ENCODE measurements around the gene POFUT2.

POFUT2 gene, protein sequence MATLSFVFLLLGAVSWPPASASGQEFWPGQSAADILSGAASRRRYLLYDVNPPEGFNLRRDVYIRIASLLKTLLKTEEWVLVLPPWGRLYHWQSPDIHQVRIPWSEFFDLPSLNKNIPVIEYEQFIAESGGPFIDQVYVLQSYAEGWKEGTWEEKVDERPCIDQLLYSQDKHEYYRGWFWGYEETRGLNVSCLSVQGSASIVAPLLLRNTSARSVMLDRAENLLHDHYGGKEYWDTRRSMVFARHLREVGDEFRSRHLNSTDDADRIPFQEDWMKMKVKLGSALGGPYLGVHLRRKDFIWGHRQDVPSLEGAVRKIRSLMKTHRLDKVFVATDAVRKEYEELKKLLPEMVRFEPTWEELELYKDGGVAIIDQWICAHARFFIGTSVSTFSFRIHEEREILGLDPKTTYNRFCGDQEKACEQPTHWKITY

DNA sequence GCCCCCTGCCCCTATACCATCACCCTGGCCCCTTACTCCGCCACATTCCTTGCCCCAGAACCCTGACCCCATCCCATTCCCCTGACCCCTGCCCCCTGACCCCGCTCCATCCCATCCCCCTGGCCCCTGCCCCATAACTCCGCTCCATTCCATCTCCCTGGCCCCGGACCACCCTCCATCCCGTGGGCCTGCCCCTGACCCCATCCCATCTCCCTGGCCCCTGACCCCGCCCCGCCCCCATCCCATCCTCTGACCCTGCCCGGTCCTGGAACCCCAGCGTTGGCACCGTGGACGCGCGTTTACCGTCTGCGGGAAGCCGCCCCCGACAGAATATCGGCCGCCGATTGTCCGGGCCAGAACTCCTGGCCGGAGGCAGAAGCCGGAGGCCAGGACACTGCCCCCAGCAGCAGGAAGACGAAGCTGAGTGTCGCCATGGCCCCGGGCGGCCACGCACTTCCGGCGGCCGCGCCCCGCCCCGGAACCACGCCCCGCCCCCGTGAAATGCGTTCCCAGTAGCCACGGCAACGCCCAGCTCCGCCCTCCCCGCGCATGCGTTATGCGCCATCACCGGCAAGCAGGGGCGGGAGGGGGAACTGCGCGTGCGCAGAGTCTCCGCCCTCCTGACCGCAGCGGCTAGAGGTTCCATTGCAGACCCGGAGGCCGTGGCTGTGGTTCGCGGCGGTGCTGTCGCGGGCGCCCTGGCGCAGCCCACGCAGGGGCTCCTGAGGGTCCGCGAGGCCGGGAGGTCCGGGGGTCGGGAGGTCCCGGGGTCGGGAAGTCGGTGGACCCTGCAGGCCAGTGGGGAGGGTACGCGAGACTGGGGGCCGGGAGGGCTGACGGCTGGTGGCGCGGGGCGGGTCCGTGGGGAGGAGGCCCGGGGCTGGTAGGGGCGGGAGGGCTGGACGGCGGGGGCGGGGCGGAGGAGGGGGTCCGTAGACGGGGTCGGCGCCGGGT, at the start of gene POFUT2:
POFUT2 (minus strand) TSS at position 458 of the 954 bp plus-strand sequence; CDS start at position 434, 24 bp downstream.
- Histone ChIP-seq H3K36me3 (ENCODE audit: control insufficient read depth, low read depth, low read length) (peaks cover 24% of the 10 kb centered on the region), H3K4me3 (ENCODE audit: low read length) (peak within 1 kb of the TSS; percentile 72), H3K9ac (ENCODE audit: low read length) (peak within 1 kb of the TSS; percentile 8), H3K4me1 (ENCODE audit: control insufficient read depth, low read depth, low read length) (peaks cover 2% of the 10 kb centered on the region), H3K9me3 (ENCODE audit: control insufficient read depth, low read depth, low read length) (no peaks in the 10 kb centered on the region), H3K27me3 (ENCODE audit: control insufficient read depth, insufficient read depth, low read length) (no peaks in the 10 kb centered on the region), H3K27ac (ENCODE audit: low read length) (no peak within 1 kb of the TSS)

DNA sequence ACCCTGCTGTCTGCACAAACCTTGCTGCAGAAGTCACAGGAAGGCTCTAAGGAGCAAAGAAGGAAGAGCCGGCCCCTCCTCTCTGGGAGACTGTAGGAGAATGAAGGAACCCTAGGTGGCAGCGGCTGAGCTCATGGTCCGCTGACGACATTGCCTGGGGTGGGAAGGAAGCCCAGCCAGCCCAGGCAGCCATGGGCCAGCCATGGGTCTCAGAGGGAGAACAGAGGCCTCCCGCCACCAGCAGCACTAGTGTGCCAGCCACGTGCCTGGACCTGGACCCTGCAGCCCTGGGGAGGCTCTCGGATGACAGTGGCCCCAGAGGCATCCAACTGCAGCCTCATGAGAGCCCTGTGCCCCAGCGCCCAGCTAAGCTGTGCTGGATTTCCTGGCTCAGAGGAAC, 49.2 kb upstream of the POFUT2 start:
- H3K27me3 ChIP-seq (ENCODE audit: control insufficient read depth, insufficient read depth, low read length), result no peaks in the 10 kb centered on the region
- H3K4me1 ChIP-seq (ENCODE audit: control insufficient read depth, low read depth, low read length), result peaks cover 6% of the 10 kb centered on the region
- no peaks in the 10 kb centered on the region for H3K36me3 ChIP-seq (ENCODE audit: control insufficient read depth, low read depth, low read length)
- H3K9ac ChIP-seq (ENCODE audit: low read length), result no peak overlapping the region
- no peaks in the 10 kb centered on the region for H3K9me3 ChIP-seq (ENCODE audit: control insufficient read depth, low read depth, low read length)
- H3K4me3 ChIP-seq (ENCODE audit: low read length), result no peak overlapping the region
- H3K27ac ChIP-seq (ENCODE audit: low read length), result no peak overlapping the region

DNA sequence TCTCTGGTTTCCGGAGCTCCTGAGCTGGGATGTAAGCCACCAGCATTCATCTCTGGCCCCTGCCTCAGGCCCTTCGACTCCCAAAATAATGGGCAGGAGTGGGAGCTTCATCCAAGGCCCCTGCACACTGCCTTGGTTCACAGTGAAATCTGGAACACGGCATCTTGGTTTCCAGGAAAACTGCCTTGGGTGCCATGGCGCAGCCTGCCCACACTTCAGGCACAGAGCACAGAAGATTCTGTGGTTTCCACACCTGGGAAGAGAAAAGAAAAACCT, 48.8 kb upstream of the POFUT2 start:
- no peaks in the 10 kb centered on the region for H3K36me3 ChIP-seq (ENCODE audit: control insufficient read depth, low read depth, low read length)
- no peaks in the 10 kb centered on the region for H3K9me3 ChIP-seq (ENCODE audit: control insufficient read depth, low read depth, low read length)
- no peak overlapping the region for H3K9ac ChIP-seq (ENCODE audit: low read length)
- H3K4me3 ChIP-seq (ENCODE audit: low read length), result no peak overlapping the region
- no peaks in the 10 kb centered on the region for H3K27me3 ChIP-seq (ENCODE audit: control insufficient read depth, insufficient read depth, low read length)
- no peak overlapping the region for H3K27ac ChIP-seq (ENCODE audit: low read length)
- H3K4me1 ChIP-seq (ENCODE audit: control insufficient read depth, low read depth, low read length), result peaks cover 6% of the 10 kb centered on the region

DNA sequence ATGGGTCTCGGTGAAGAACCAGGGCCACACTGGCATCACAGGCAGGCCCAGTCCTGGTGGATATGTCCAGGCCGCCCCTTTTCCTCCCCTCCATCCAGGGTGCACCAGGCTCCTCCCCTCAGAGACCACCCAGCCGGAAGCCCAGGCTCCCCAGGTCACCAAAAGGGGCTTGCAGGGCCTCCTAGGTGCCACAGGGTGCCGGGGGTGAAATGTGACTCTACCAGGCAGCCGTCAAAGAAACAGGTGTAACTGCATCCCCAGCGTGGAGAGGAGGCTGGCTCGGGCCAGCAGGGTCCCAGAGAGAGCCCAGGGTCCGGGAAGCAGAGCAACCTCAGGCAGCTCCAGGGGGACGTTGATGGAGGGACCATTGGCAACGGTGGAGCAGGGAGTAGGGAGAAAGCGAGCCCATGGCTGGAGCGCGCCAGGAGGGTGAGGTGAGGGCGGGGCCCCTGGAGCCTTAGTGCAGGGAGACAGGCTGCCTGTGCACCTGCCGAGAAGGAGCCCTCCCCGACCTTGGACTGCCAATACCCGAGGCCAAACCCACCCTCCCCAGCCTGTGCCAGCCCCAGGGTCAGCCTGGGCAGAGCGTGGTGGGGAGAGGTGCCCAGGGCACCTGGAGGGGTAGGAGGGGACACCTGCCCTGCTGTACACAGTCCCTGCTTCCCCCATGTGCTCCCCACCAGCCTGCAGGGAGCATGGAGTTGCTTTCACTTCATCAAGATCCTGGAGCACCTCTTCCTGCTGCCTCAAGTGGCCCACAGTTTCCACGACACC, 48.3 kb upstream of the POFUT2 start:
- Histone ChIP-seq H3K4me3 (ENCODE audit: low read length) (no peak overlapping the region), H3K27ac (ENCODE audit: low read length) (no peak overlapping the region), H3K9ac (ENCODE audit: low read length) (no peak overlapping the region), H3K9me3 (ENCODE audit: control insufficient read depth, low read depth, low read length) (no peaks in the 10 kb centered on the region), H3K4me1 (ENCODE audit: control insufficient read depth, low read depth, low read length) (peaks cover 6% of the 10 kb centered on the region), H3K36me3 (ENCODE audit: control insufficient read depth, low read depth, low read length) (no peaks in the 10 kb centered on the region), H3K27me3 (ENCODE audit: control insufficient read depth, insufficient read depth, low read length) (no peaks in the 10 kb centered on the region)

DNA sequence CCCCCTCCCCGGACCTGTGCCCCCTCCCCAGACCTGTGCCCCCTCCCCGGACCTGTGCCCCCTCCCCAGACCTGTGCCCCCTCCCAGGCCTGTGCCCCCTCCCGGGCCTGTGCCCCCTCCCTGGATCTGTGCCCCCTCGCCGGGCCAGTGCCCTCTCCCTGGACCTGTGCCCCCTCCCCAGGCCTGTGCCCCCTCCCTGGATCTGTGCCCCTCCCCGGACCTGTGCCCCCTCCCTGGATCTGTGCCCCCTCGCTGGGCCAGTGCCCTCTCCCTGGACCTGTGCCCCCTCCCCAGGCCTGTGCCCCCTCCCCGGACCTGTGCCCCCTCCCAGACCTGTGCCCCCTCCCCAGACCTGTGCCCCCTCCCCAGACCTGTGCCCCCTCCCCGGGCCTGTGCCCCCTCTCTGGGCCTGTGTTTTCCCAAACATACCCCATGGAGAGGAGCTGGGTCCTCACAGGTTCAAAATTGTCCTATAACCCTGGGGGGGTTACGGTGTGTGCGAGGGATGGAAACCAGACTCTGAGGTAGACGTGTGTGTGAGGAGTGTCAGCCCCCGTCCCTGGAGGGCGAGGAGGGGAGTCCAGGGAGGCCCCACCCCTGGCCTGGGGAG, 47.6 kb upstream of the POFUT2 start:
- H3K27me3 ChIP-seq (ENCODE audit: control insufficient read depth, insufficient read depth, low read length), result no peaks in the 10 kb centered on the region
- H3K9ac ChIP-seq (ENCODE audit: low read length), result no peak overlapping the region
- no peak overlapping the region for H3K27ac ChIP-seq (ENCODE audit: low read length)
- H3K4me3 ChIP-seq (ENCODE audit: low read length), result no peak overlapping the region
- no peaks in the 10 kb centered on the region for H3K9me3 ChIP-seq (ENCODE audit: control insufficient read depth, low read depth, low read length)
- peaks cover 6% of the 10 kb centered on the region for H3K4me1 ChIP-seq (ENCODE audit: control insufficient read depth, low read depth, low read length)
- no peaks in the 10 kb centered on the region for H3K36me3 ChIP-seq (ENCODE audit: control insufficient read depth, low read depth, low read length)

DNA sequence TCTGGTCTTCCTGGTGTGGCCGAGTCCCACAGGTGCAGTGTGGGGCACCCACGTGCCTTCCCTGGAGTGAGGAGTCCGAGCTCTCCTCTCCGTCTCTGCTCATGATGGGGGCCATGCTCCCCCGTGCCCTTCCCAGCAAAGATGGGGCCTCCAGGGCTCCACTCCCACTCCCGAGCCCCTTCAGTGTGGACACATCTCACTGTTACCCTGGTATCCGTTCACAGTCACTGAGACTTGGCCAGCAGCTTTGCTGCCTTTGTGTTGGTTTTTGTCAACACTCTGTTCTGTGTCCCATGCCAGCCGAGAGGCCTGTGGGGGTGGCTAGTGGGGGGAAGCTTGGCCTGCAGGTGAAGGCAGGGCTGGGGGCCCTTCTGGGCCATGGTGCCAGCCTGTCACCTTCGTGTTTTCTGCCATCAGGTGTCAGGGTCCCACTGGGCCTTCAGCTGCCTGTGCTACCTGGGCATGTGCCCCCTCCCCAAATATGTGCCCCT, 46.9 kb upstream of the POFUT2 start:
- Histone ChIP-seq H3K9ac (ENCODE audit: low read length) (no peak overlapping the region), H3K9me3 (ENCODE audit: control insufficient read depth, low read depth, low read length) (no peaks in the 10 kb centered on the region), H3K36me3 (ENCODE audit: control insufficient read depth, low read depth, low read length) (no peaks in the 10 kb centered on the region), H3K4me3 (ENCODE audit: low read length) (no peak overlapping the region), H3K27ac (ENCODE audit: low read length) (no peak overlapping the region), H3K4me1 (ENCODE audit: control insufficient read depth, low read depth, low read length) (peaks cover 6% of the 10 kb centered on the region), H3K27me3 (ENCODE audit: control insufficient read depth, insufficient read depth, low read length) (no peaks in the 10 kb centered on the region)

DNA sequence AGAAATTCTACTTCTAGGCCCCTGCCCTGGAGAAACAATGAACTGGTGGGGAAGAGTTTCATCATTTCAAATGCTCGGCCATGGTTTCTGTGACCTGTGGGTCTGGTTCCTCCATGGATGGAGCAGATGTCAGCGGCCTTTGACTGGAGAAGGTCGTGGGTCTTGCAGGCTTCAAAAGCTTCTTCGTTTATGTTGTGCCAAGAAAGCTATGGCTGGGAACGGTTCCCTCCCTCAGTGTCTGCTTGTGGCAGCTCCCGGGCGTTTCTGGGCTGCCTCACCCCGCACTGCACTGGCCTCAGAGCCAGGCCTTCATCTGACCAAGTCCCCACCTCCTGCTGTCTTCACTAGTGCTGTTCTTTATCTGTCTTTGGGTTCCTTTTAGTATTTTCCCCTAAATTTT, 46.4 kb upstream of the POFUT2 start:
- Histone ChIP-seq H3K36me3 (ENCODE audit: control insufficient read depth, low read depth, low read length) (no peaks in the 10 kb centered on the region), H3K9ac (ENCODE audit: low read length) (no peak overlapping the region), H3K9me3 (ENCODE audit: control insufficient read depth, low read depth, low read length) (no peaks in the 10 kb centered on the region), H3K27ac (ENCODE audit: low read length) (no peak overlapping the region), H3K4me1 (ENCODE audit: control insufficient read depth, low read depth, low read length) (peaks cover 6% of the 10 kb centered on the region), H3K4me3 (ENCODE audit: low read length) (no peak overlapping the region), H3K27me3 (ENCODE audit: control insufficient read depth, insufficient read depth, low read length) (no peaks in the 10 kb centered on the region)

DNA sequence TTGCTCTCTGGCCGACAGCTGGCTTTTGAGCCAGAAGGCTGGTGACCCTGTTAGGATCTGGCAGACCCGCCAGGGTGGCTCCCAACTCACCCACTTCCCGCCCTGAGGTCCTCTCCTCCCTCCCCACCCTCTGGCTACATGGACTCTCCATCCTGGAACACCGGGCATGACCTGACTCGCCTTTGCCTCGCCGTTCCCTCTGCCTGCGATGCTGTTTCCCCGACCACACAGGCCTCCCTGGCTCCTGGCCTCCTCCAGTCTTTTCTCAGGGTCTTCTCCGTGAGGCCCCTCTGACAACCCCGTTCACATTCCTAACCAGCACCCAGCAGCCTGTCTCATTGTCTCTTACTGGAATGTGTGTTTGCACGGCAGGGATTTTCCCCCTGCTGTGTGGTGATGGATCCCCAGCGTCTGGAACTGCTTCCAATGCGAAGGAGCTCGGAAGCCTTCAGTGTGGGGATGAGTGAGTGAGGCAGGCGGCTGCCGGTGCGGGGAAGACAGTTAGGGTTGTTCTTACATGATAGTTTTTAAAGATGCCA, 46.0 kb upstream of the POFUT2 start:
- no peaks in the 10 kb centered on the region for H3K9me3 ChIP-seq (ENCODE audit: control insufficient read depth, low read depth, low read length)
- no peak overlapping the region for H3K9ac ChIP-seq (ENCODE audit: low read length)
- H3K27me3 ChIP-seq (ENCODE audit: control insufficient read depth, insufficient read depth, low read length), result no peaks in the 10 kb centered on the region
- no peaks in the 10 kb centered on the region for H3K36me3 ChIP-seq (ENCODE audit: control insufficient read depth, low read depth, low read length)
- no peak overlapping the region for H3K4me3 ChIP-seq (ENCODE audit: low read length)
- H3K4me1 ChIP-seq (ENCODE audit: control insufficient read depth, low read depth, low read length), result peaks cover 6% of the 10 kb centered on the region
- no peak overlapping the region for H3K27ac ChIP-seq (ENCODE audit: low read length)

DNA sequence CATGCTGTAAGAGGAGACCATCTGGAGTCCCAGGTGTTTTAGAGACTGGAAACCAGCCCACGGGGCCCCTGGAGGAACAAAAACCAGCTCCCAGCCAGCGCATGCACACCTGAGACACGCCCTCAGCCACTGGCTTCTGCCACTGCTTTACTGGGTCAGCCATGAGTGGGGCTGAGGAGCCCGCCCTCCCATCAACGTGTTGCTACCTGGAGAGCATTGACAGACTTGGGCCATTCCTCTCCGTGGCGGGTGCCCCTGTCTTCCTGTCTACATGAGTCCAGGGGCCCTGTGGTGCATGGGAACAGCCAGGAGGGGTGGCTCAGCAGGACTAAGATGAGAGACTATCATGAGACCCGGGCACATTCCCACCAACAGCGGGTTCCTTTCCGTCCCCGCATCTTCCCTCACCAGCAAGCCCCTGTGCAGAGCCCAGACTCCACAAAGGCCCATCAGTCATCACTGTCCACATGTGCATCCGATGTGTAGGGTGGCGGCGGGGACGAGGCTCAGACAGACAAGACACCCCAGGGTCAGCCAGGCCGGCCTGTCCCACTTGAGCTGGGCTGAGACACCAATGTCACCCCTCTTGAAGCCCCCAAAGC, 45.4 kb upstream of the POFUT2 start:
- Histone ChIP-seq H3K4me3 (ENCODE audit: low read length) (no peak overlapping the region), H3K9ac (ENCODE audit: low read length) (no peak overlapping the region), H3K36me3 (ENCODE audit: control insufficient read depth, low read depth, low read length) (no peaks in the 10 kb centered on the region), H3K27me3 (ENCODE audit: control insufficient read depth, insufficient read depth, low read length) (no peaks in the 10 kb centered on the region), H3K9me3 (ENCODE audit: control insufficient read depth, low read depth, low read length) (no peaks in the 10 kb centered on the region), H3K4me1 (ENCODE audit: control insufficient read depth, low read depth, low read length) (peaks cover 6% of the 10 kb centered on the region), H3K27ac (ENCODE audit: low read length) (no peak overlapping the region)

DNA sequence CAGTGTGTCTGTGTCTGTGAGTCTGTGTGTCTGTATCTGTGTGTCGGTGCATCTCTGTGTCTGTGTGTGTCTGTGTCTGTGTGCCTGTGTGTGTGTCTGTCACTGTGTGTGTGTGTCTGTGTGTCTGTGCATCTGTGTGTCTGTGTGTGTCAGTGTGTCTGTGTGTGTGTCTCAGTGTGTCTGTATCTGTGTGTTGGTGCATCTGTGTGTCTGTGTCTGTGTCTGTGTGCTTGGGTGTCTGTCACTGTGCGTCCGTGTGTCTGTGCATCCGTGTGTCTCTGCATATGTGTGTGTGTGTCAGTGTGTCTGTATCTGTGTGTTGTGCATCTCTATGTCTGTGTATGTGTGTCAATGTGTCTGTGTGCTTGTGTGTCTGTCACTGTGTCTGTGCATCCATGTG, 44.7 kb upstream of the POFUT2 start:
- H3K9me3 ChIP-seq (ENCODE audit: control insufficient read depth, low read depth, low read length), result no peaks in the 10 kb centered on the region
- H3K27ac ChIP-seq (ENCODE audit: low read length), result no peak overlapping the region
- H3K4me3 ChIP-seq (ENCODE audit: low read length), result no peak overlapping the region
- no peaks in the 10 kb centered on the region for H3K27me3 ChIP-seq (ENCODE audit: control insufficient read depth, insufficient read depth, low read length)
- peaks cover 6% of the 10 kb centered on the region for H3K4me1 ChIP-seq (ENCODE audit: control insufficient read depth, low read depth, low read length)
- H3K9ac ChIP-seq (ENCODE audit: low read length), result no peak overlapping the region
- H3K36me3 ChIP-seq (ENCODE audit: control insufficient read depth, low read depth, low read length), result no peaks in the 10 kb centered on the region

Measured in iPS-18a (cell line).